Panc1 (cell line): Measurements from ENCODE around the gene MRPL41. TPM values are rescaled to one million over a fixed set of nuclear protein-coding genes. Genes with fewer than 3 reads are reported as not detected.

Source experiments
- ATAC-seq: fragments of 200-7000 bp; cut with Tn5 transposase; 2 replicates; pipeline ENCODE4 v1.9.1; 2020; ENCODE audit warnings: mild to moderate bottlenecking, moderate library complexity
- BruUV-seq: library from RNA; stranded (reverse); fragments of 400-500 nt; replicated peaks from 2 replicates; lab custom pipeline; 2021; lab: Mats Ljungman, UMichigan
- CTCF ChIA-PET: fragments of 300-600 bp; sonication (Branson Sonifier 250); formaldehyde crosslinking; loops from one replicate; lab custom pipeline; 2022; ENCODE audit warnings: antibody characterized with exemption; lab: Charles Lee
- POLR2A ChIA-PET: fragments of 300-600 bp; sonication (Branson Sonifier 250); formaldehyde crosslinking; loops from one replicate; lab custom pipeline; 2022; ENCODE audit warnings: antibody characterized with exemption; lab: Charles Lee
- DNase-seq: peaks from one replicate; pipeline ENCODE4 v3.0.0-alpha.2; 2010; ENCODE audit warnings: low read depth, low spot score
- H3K27ac ChIP-seq: 2 replicates; pipeline ENCODE4 v1.5.1; 2011; ENCODE audit warnings: mild to moderate bottlenecking, low read length, inconsistent platforms
- H3K27me3 ChIP-seq: fragments of 200-500 bp; sonication (Bioruptor generic); 2 replicates; pipeline ENCODE4 v1.6.0; 2014; ENCODE audit warnings: low read length, inconsistent platforms; ENCODE audit not compliant: control insufficient read depth, insufficient read depth
- H3K36me3 ChIP-seq: fragments of 200-500 bp; sonication (Bioruptor generic); 2 replicates; pipeline ENCODE4 v1.5.1; 2014; ENCODE audit warnings: inconsistent platforms, mild to moderate bottlenecking, low read length, moderate library complexity; ENCODE audit not compliant: control insufficient read depth, insufficient read depth
- H3K4me1 ChIP-seq: 2 replicates; pipeline ENCODE4 v1.5.1; 2011; ENCODE audit warnings: inconsistent platforms, mild to moderate bottlenecking, low read length, moderate library complexity; ENCODE audit not compliant: control insufficient read depth, insufficient read depth
- H3K4me3 ChIP-seq, 2 experiments: 2 replicates each; pipeline ENCODE4 v1.5.1; 2011 to 2012; ENCODE audit warnings: low read depth in 2 of 2, low read length in 2 of 2, mild to moderate bottlenecking in 2 of 2, inconsistent platforms in 1 of 2, moderate library complexity in 1 of 2
- H3K9me3 ChIP-seq: fragments of 200-500 bp; sonication (Bioruptor generic); 2 replicates; pipeline ENCODE4 v1.5.1; 2014; ENCODE audit warnings: low read depth, mild to moderate bottlenecking, inconsistent platforms, low read length, moderate library complexity; ENCODE audit not compliant: control insufficient read depth, insufficient read depth
- CTCF ChIP-seq: fragments of 450-650 bp; IDR thresholded peaks from 2 replicates; pipeline ENCODE4 v1.5.1; 2017; ENCODE audit warnings: mild to moderate bottlenecking
- POLR2AphosphoS5 ChIP-seq: IDR thresholded peaks from 2 replicates; pipeline ENCODE4 v1.6.1; 2012; ENCODE audit warnings: mild to moderate bottlenecking, low read depth, low read length, moderate library complexity
- REST ChIP-seq, 2 experiments: IDR thresholded peaks; 2 replicates each; pipeline ENCODE4 v1.6.1; 2011 to 2012; ENCODE audit warnings: low read depth in 2 of 2, control low read depth in 1 of 2, low read length in 1 of 2, mild to moderate bottlenecking in 1 of 2, moderate library complexity in 1 of 2; ENCODE audit not compliant: insufficient read depth in 1 of 2
- SIN3A ChIP-seq: IDR thresholded peaks from 2 replicates; pipeline ENCODE4 v1.6.1; 2012; ENCODE audit warnings: low read depth, mild to moderate bottlenecking, low read length, moderate library complexity, borderline replicate concordance; ENCODE audit not compliant: insufficient read depth
- TCF7L2 ChIP-seq: IDR thresholded peaks from 2 replicates; pipeline ENCODE4 v1.6.1; 2011; ENCODE audit warnings: mild to moderate bottlenecking, low read depth, low read length, inconsistent platforms
- in situ Hi-C: cut with HindIII; loops from 2 replicates; pipeline ENCODE4 v1.10.0; 2016; ENCODE audit warnings: low sequenced_read_pairs, low pct_unique_long_range_greater_than_20kb
- intact Hi-C: fragments of 100-400 bp; cut with micrococcal nuclease; formaldehyde crosslinking; loops from one replicate; pipeline ENCODE4 v1.10.0; 2022; ENCODE audit not compliant: unreplicated experiment
- total RNA-seq: library from RNA; stranded (reverse); gene quantifications from one replicate; pipeline ENCODE4 v1.2.1, GENCODE V29; 2021; ENCODE audit not compliant: unreplicated experiment

MRPL41 gene
- total RNA-seq, 1 experiment from 2014 or later, result 86.4 TPM

GRCh38 chr9:137542486-137542885 is 9.2 kb upstream of the MRPL41 start:
- CTCF ChIA-PET, result no interaction called here
- DNase-seq (no peak), ATAC-seq (no peak)
- TF ChIP-seq REST (IDR thresholded peaks at IDR 0.05; ENCODE audit: insufficient read depth in 1 of 2, low read depth in 2 of 2, low read length in 1 of 2) (no peak), TCF7L2 (no peak), SIN3A (no peak), CTCF (no peak), POLR2AphosphoS5 (no peak)
- no TSS peak for BruUV-seq
- in situ Hi-C loops, result no loop called here
- Histone ChIP-seq H3K27me3 (no peaks in the 10 kb centered on the region), H3K4me3 (no peak overlapping the region), H3K27ac (no peak overlapping the region), H3K36me3 (no peaks in the 10 kb centered on the region), H3K4me1 (no peaks in the 10 kb centered on the region), H3K9me3 (no peaks in the 10 kb centered on the region)
- intact Hi-C loops, result no loop called here
- POLR2A ChIA-PET, result no interaction called here

- DNase-seq, result no peak
- ChIA-PET POLR2A (interaction anchor here (0.6 kb wide), 1 partner anchor 266 kb away, joined by 4 read pairs; no protein-coding TSS in a partner anchor), CTCF (no interaction called here)
- ATAC-seq, result no peak
- Histone ChIP-seq H3K4me3 (no peak overlapping the region), H3K4me1 (no peaks in the 10 kb centered on the region), H3K9me3 (no peaks in the 10 kb centered on the region), H3K27me3 (no peaks in the 10 kb centered on the region), H3K27ac (no peak overlapping the region), H3K36me3 (no peaks in the 10 kb centered on the region)
- intact Hi-C loops, result no loop called here
- TF ChIP-seq SIN3A, result no peak
- TF ChIP-seq REST (IDR thresholded peaks at IDR 0.05; ENCODE audit: insufficient read depth in 1 of 2, low read depth in 2 of 2, low read length in 1 of 2), result no peak
- TF ChIP-seq CTCF, result no peak
- no peak for TF ChIP-seq TCF7L2
- TF ChIP-seq POLR2AphosphoS5, result no peak
- in situ Hi-C loops, result no loop called here
- no TSS peak for BruUV-seq
Observed at GRCh38 chr9:137543237-137543963, 8.3 kb upstream of the MRPL41 start.
